GM19438 (cell line): ENCODE results near the gene PPP1R8.
"Not testable (repeated sequence)": the region's sequence is repeated elsewhere in the genome, so short reads cannot be mapped to it uniquely, and the experiment has no call there.

Experiments used
- ATAC-seq: cut with Tn5 transposase; IDR thresholded peaks from one replicate; pipeline ENCODE4 v1.9.1; 2021; ENCODE audit warnings: low read depth; ENCODE audit not compliant: unreplicated experiment

The PPP1R8 gene

GRCh38 chr1:27830621-27831440 is at the start of gene PPP1R8:
TSS of gene PPP1R8 (plus strand) at chr1:27830782. CDS start at chr1:27830836, 54 bp downstream.
- peak; percentile 96 for ATAC-seq

DNA sequence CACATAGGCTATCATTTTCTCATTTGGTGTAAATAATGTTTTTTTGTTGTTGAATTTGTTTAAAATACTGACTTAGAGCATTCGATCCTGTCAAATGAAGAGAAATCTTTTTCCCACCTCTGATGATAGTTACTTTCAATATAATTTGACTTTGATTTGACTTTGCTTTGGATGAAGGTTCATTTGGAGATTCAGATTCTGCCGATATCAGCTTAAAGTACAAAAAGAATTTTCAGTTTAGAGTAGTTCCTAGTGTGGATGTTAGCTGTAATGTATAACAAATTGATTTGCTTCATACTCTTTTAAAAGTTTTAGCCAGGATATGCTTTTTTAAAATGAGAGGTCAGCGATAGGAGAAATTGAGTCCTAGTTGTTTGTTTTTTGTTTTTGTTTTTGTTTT is 47.6 kb upstream of the PPP1R8 start:
- ATAC-seq, result no peak

DNA sequence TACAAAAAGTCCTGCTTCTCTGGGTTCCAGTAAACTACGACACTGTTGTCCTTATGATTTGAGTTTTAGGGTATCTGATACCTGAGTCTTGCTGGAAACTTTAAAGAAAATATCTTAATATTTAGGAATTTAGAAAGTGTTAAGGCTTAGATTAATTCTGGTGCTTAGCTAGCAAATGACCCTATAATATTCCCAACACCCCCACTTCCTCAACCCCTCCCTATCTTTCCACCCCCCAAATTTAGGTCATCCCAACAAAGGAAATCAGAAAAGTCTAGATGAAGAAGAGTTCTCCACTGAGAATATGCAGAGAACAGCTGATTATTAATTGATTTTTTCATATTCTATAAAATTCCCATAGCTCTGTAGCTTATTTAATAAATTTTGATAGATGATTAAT is 45.9 kb upstream of the PPP1R8 start:
- ATAC-seq, result no peak

GRCh38 chr1:27785781-27786455 is 44.7 kb upstream of the PPP1R8 start:
- no peak for ATAC-seq

GRCh38 chr1:27787895-27788294 is 42.7 kb upstream of the PPP1R8 start:
- ATAC-seq, result no peak

GRCh38 chr1:27789540-27790041 is 41.0 kb upstream of the PPP1R8 start:
- no peak for ATAC-seq

- ATAC-seq, result not testable (repeated sequence)
Observed at GRCh38 chr1:27790270-27790669, 40.3 kb upstream of the PPP1R8 start.

DNA sequence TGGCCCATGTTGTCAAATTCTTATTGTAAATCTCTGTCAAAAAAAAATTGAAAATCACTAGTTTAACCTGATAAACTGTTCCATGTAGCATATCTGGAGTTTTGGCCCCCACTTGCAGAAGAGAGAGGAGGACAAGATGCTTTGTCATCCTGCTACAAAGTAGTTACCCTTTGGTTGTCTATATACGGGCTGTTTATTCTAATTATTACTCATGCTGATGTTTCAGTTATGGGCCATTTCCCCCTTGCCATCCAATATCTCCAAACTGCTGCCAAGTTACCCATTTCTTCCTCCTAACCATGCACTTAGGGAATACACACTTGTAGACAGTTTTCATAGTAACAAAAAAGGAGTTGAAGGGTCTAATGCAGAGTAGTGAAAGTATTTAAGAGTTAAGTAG is 35.0 kb upstream of the PPP1R8 start:
- no peak for ATAC-seq

- no peak for ATAC-seq
Observed at GRCh38 chr1:27804791-27805190, 25.8 kb upstream of the PPP1R8 start.

GRCh38 chr1:27806758-27807157 is 23.8 kb upstream of the PPP1R8 start:
- no peak for ATAC-seq

- ATAC-seq, result no peak
Observed at GRCh38 chr1:27807385-27807784, 23.2 kb upstream of the PPP1R8 start.

DNA sequence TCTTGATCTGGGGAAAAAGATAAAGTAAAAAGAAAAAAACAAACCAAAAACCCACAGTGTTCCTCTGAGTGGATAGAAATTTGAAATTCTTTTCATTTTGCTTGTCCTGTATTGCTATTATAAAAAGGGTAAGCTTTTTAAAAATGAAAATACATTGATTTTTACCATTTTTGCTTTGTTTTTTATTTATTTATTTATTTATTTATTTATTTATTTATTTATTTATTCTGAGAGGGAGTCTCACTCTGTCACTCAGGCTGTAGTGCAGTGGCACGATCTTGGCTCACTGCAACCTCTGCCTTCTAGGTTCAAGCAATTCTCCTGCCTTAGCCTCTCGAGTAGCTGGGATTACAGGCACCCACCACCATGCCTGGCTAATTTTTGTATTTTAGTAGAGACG is 22.5 kb upstream of the PPP1R8 start:
- ATAC-seq, result not testable (repeated sequence)

DNA sequence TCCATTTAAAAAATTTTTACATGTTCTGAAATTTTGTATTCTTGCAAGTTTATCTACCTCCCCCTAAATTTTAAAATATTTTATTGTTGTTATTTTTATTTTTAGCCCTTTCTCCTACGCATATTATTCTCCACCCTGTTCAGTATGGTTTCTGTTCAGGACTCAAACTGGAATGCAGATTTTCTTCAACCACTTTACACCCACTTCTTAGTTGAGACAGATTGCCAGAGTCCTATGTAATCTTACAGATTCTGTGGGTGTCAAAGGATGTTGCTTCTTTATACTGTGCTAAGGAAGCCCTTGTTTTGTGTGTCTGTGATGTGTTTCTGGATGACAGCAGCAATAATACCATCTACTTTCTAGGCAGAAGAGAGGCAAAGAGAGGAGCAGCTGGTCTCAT is 20.7 kb upstream of the PPP1R8 start:
- no peak for ATAC-seq

GRCh38 chr1:27811741-27812500 is 18.7 kb upstream of the PPP1R8 start:
- ATAC-seq, result no peak

DNA sequence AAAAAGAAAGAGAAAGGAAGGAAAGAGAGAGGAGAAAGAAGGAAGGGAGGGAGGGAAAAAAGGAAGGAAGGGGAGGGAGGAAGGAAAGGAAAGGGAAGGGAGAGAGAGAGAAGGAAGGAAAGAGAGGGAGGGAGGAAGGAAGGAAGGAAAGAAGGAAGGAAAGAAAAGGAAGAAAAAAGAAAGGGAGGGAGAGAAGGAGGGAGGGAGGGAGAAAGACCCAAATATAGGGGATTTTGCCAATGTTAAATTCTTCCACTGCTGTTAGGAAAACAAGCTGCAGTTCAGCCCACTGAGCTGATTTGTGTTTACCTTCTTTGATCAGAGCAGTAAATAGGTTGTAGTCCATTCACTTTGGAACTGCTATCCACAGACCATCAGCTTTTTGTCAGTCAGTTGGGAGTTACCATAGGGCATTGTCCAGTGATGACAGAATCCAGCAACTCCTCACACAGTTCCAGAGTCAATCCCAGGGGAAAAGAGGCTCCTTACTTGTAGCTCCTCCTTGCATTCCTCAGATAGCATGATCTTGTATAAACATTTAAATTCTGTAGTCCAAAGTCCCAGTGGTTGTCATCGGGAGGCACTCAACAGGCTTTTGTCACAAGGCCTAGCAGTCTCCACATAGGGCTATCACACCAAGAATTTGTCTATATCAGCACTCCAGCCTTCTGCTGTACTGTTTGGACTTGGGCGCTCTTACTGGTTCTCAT is 13.5 kb upstream of the PPP1R8 start:
- ATAC-seq, result no peak

GRCh38 chr1:27821761-27822315 is 8.7 kb upstream of the PPP1R8 start:
- ATAC-seq, result no peak

GRCh38 chr1:27823784-27824183 is 6.8 kb upstream of the PPP1R8 start:
- no peak for ATAC-seq

- ATAC-seq, result no peak
Observed at GRCh38 chr1:27824411-27824810, 6.2 kb upstream of the PPP1R8 start.

GRCh38 chr1:27829339-27829960 is 1.1 kb upstream of the PPP1R8 start:
- ATAC-seq, result not testable (repeated sequence)
